SK-N-SH (cell line): Measurements from ENCODE around the gene GRIN2A.

Source experiments
- CTCF ChIP-seq: fragments of 200-600 bp; sonication (generic); IDR thresholded peaks from 2 replicates; pipeline ENCODE4 v1.6.1; 2017; ENCODE audit warnings: antibody characterized with exemption, mild to moderate bottlenecking, moderate library complexity
- ELF1 ChIP-seq: IDR thresholded peaks from 2 replicates; pipeline ENCODE4 v1.4.0; 2012
- TEAD4 ChIP-seq: IDR thresholded peaks from 2 replicates; pipeline ENCODE4 v1.4.0; 2012; ENCODE audit warnings: mild to moderate bottlenecking, borderline replicate concordance; ENCODE audit not compliant: insufficient read depth

- no peak for TF ChIP-seq TEAD4
- TF ChIP-seq CTCF = no peak
- no peak for TF ChIP-seq ELF1
Observed at GRCh38 chr16:9826656-9827055, 355.6 kb downstream of the GRIN2A start.
